COLO829 (cell line): ENCODE data around the gene BRCA1.

ENCODE experiments used
- DNase-seq: peaks from one replicate; pipeline ENCODE4 v3.0.0; 2012; ENCODE audit warnings: low spot score

Gene BRCA1

GRCh38 chr17:43024407-43025289 is 100.5 kb downstream of the BRCA1 start, which contains the start of gene RND2:
Gene RND2, plus strand, starts transcription at chr17:43025231. Its CDS starts 117 bp downstream, at chr17:43025348.
- DNase-seq: peak; percentile 81

GRCh38 chr17:43021741-43022512 is 103.2 kb downstream of the BRCA1 start, which contains the start of gene VAT1:
Gene VAT1, minus strand, starts transcription at chr17:43022385. Its CDS starts 63 bp downstream, at chr17:43022322.
- peak; percentile 75 for DNase-seq

GRCh38 chr17:43020789-43021740 is 104.1 kb downstream of the BRCA1 start:
- DNase-seq: peak; percentile 85

GRCh38 chr17:43020030-43020621 is 105.0 kb downstream of the BRCA1 start:
- no peak for DNase-seq

GRCh38 chr17:43019418-43019817 is 105.7 kb downstream of the BRCA1 start:
- DNase-seq: peak; percentile 51

- DNase-seq: no peak
Observed at GRCh38 chr17:43018932-43019331, 106.2 kb downstream of the BRCA1 start.

GRCh38 chr17:43018008-43018853 is 106.9 kb downstream of the BRCA1 start:
- no peak for DNase-seq

- DNase-seq: no peak
Observed at GRCh38 chr17:43016216-43016615, 108.9 kb downstream of the BRCA1 start.

GRCh38 chr17:43015579-43015978 is 109.6 kb downstream of the BRCA1 start:
- no peak for DNase-seq

- DNase-seq: no peak
Observed at GRCh38 chr17:43014649-43015542, 110.3 kb downstream of the BRCA1 start.

GRCh38 chr17:43014020-43014648 is 111.0 kb downstream of the BRCA1 start:
- no peak for DNase-seq

- no peak for DNase-seq
Observed at GRCh38 chr17:43013296-43013695, 111.9 kb downstream of the BRCA1 start.

GRCh38 chr17:43011728-43012472 is 113.3 kb downstream of the BRCA1 start:
- DNase-seq: no peak

GRCh38 chr17:43010667-43011308 is 114.4 kb downstream of the BRCA1 start:
- peak; percentile 96 for DNase-seq

GRCh38 chr17:43006639-43007551 is 118.3 kb downstream of the BRCA1 start, which contains the start of gene IFI35:
Gene IFI35, plus strand, starts transcription at chr17:43006784. Its CDS starts 164 bp downstream, at chr17:43006948.
- DNase-seq: peak; percentile 62

GRCh38 chr17:43003542-43004172 is 121.5 kb downstream of the BRCA1 start:
- DNase-seq: no peak
